ENCODE measurements around the gene DSG2.

- no peak for TF ChIP-seq CTCF (IDR thresholded peaks at IDR 0.05)
- peak; percentile 41 for TF ChIP-seq POLR2A (IDR thresholded peaks at IDR 0.05)
- no peak for TF ChIP-seq EP300 (IDR thresholded peaks at IDR 0.05)
Observed at GRCh38 chr18:31497836-31498573, at the start of gene DSG2.

Measured in ovary (tissue), 3 donors.